H1 (cell line): ENCODE results near the gene YARS1. TPM values are rescaled to one million over a fixed set of nuclear protein-coding genes. Genes with fewer than 3 reads are reported as not detected.

ENCODE experiments used
- SIRT6 ChIP-seq: IDR thresholded peaks from one replicate; pipeline ENCODE4 v1.7.1; 2012; ENCODE audit warnings: low read length, inconsistent platforms
- TEAD4 ChIP-seq: IDR thresholded peaks from 2 replicates; pipeline ENCODE4 v1.6.1; 2012; ENCODE audit warnings: low read depth, low read length, inconsistent platforms, mixed read lengths
- polyA plus RNA-seq, 7 experiments: library from polyadenylated mRNA; depleted of rRNA in 3 of 7; stranded (reverse) in 5 of 7; unstranded in 2 of 7; fragments of >200 nt in 5 of 7; fragments of 200-250 nt in 2 of 7; gene quantifications; 1 replicate in 5 of 7; 2 replicates in 1 of 7; 4 replicates in 1 of 7; pipeline versions ENCODE4 v1.2.1 to v1.2.3, GENCODE V29; 2011 to 2013; ENCODE audit warnings: missing spikeins in 2 of 7, mixed read lengths in 2 of 7
- total RNA-seq: library from RNA; stranded (reverse); fragmentation: NEBNext Ultra II Directional; extraction: Animal tissue kit (Norgen Biotek cat#: 25700); gene quantifications from 2 replicates; pipeline ENCODE4 v1.2.1, GENCODE V29; 2021

The YARS1 gene
- total and polyA plus RNA-seq, 2 of the 8 experiments (the other 6 are each of a cell fraction or from before 2014, with no cell fraction given), result 47.1 to 226 TPM

DNA sequence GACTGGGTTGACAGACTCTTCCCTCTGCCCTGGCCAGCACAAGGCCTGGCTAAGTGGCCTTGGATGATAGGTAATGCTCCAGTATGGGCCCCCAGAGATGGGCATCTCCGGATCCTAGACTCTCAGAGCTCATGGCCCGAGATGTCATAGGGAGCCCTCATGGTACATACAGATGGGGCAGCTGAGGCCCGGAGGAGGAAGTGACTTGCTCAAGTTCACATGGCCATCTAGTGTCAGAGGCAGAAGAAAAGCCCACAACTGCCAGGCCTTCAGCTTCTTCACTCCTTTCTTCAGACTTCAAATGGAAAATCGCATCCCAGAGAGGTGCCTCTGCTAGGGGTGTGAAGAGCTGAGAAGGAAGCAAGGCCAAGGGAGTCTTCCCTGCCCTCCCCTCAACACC, 67.8 kb downstream of the YARS1 start (continued):
- no peak for TF ChIP-seq TEAD4
- no peak for TF ChIP-seq SIRT6
